DOHH2 (cell line): ENCODE results near the gene COL27A1.

ENCODE experiments used
- H3F3A ChIP-seq: fragments of 200-600 bp; sonication (generic), shearing (Covaris generic); 2 replicates; pipeline ENCODE4 v1.6.0; 2016; ENCODE audit warnings: antibody characterized with exemption, mild to moderate bottlenecking; ENCODE audit not compliant: control insufficient read depth, insufficient read depth
- H3K27ac ChIP-seq: fragments of 200-600 bp; sonication (generic); 2 replicates; pipeline ENCODE4 v1.5.1; 2014; ENCODE audit warnings: low read depth, mild to moderate bottlenecking, low read length, moderate library complexity
- H3K27me3 ChIP-seq: fragments of 200-600 bp; sonication (generic); 2 replicates; pipeline ENCODE4 v1.6.1; 2014; ENCODE audit warnings: mild to moderate bottlenecking, low read length, mixed read lengths; ENCODE audit not compliant: control insufficient read depth
- H3K36me3 ChIP-seq: fragments of 200-600 bp; sonication (generic); 2 replicates; pipeline ENCODE4 v1.6.1; 2014; ENCODE audit warnings: mild to moderate bottlenecking, low read length, moderate library complexity, mixed read lengths; ENCODE audit not compliant: control insufficient read depth
- H3K4me1 ChIP-seq: fragments of 200-600 bp; sonication (generic); 2 replicates; pipeline ENCODE4 v1.6.1; 2014; ENCODE audit warnings: mild to moderate bottlenecking, low read length, mixed read lengths; ENCODE audit not compliant: control insufficient read depth
- H3K4me2 ChIP-seq: fragments of 200-600 bp; sonication (generic); 2 replicates; pipeline ENCODE4 v1.6.0; 2014; ENCODE audit warnings: mild to moderate bottlenecking, low read length, moderate library complexity
- H3K4me3 ChIP-seq: fragments of 200-600 bp; sonication (generic); 2 replicates; pipeline ENCODE4 v1.5.1; 2014; ENCODE audit warnings: mild to moderate bottlenecking, low read length, mixed read lengths
- H3K79me2 ChIP-seq: fragments of 200-600 bp; sonication (generic); 2 replicates; pipeline ENCODE4 v1.6.1; 2014; ENCODE audit warnings: mild to moderate bottlenecking, low read length, mixed read lengths; ENCODE audit not compliant: control insufficient read depth
- H3K9me2 ChIP-seq: fragments of 200-600 bp; sonication (generic); replicated peaks from 2 replicates; pipeline ENCODE4 v1.6.1; 2014; ENCODE audit warnings: mild to moderate bottlenecking, low read length, mixed read lengths; ENCODE audit not compliant: control insufficient read depth
- H3K9me3 ChIP-seq: fragments of 200-600 bp; sonication (generic); 2 replicates; pipeline ENCODE4 v1.6.1; 2014; ENCODE audit warnings: antibody characterized with exemption, low read length, mixed read lengths; ENCODE audit not compliant: control insufficient read depth, insufficient read depth
- H4K20me1 ChIP-seq: fragments of 200-600 bp; sonication (generic); 2 replicates; pipeline ENCODE4 v1.6.0; 2014; ENCODE audit warnings: low read depth, mild to moderate bottlenecking, antibody characterized with exemption, low read length, moderate library complexity; ENCODE audit not compliant: control insufficient read depth, insufficient read depth
- CTCF ChIP-seq: fragments of 200-600 bp; sonication (generic); IDR thresholded peaks from one replicate; pipeline ENCODE4 v1.5.1; 2014; ENCODE audit warnings: antibody characterized with exemption, mild to moderate bottlenecking, low read depth, low read length; ENCODE audit not compliant: poor library complexity, severe bottlenecking
- EZH2phosphoT487 ChIP-seq: fragments of 200-600 bp; sonication (generic); IDR thresholded peaks from 2 replicates; pipeline ENCODE4 v1.6.1; 2017; ENCODE audit warnings: borderline replicate concordance, mild to moderate bottlenecking, antibody characterized with exemption, low read length, moderate library complexity, mixed read lengths

COL27A1 gene

GRCh38 chr9:114181607-114182409, 26.5 kb downstream of the COL27A1 start:
- Histone ChIP-seq H3K79me2 (no peaks in the 10 kb centered on the region), H3K4me2 (no peak overlapping the region), H3K4me3 (no peak overlapping the region), H4K20me1 (no peaks in the 10 kb centered on the region), H3F3A (no peaks in the 10 kb centered on the region), H3K9me3 (no peaks in the 10 kb centered on the region), H3K27ac (no peak overlapping the region), H3K4me1 (no peaks in the 10 kb centered on the region), H3K9me2 (no peaks in the 10 kb centered on the region), H3K27me3 (no peaks in the 10 kb centered on the region), H3K36me3 (no peaks in the 10 kb centered on the region)
- no peak for TF ChIP-seq EZH2phosphoT487

- TF ChIP-seq CTCF (no peak), EZH2phosphoT487 (no peak)
- no peak overlapping the region for H3K27ac ChIP-seq
- H3K4me2 ChIP-seq: no peak overlapping the region
- H3K36me3 ChIP-seq: no peaks in the 10 kb centered on the region
- H4K20me1 ChIP-seq: no peaks in the 10 kb centered on the region
- no peak overlapping the region for H3K4me3 ChIP-seq
- H3F3A ChIP-seq: no peaks in the 10 kb centered on the region
- no peaks in the 10 kb centered on the region for H3K27me3 ChIP-seq
- no peaks in the 10 kb centered on the region for H3K79me2 ChIP-seq
- H3K9me3 ChIP-seq: no peaks in the 10 kb centered on the region
- no peaks in the 10 kb centered on the region for H3K4me1 ChIP-seq
- no peaks in the 10 kb centered on the region for H3K9me2 ChIP-seq
These were observed 27.7 kb downstream of the COL27A1 start for GRCh38 chr9:114183006-114183405.

- Histone ChIP-seq H4K20me1 (no peaks in the 10 kb centered on the region), H3K4me1 (no peaks in the 10 kb centered on the region), H3K27ac (no peak overlapping the region), H3K79me2 (no peaks in the 10 kb centered on the region), H3K9me3 (no peaks in the 10 kb centered on the region), H3K36me3 (no peaks in the 10 kb centered on the region), H3K4me3 (no peak overlapping the region), H3K27me3 (no peaks in the 10 kb centered on the region), H3K9me2 (no peaks in the 10 kb centered on the region), H3K4me2 (no peak overlapping the region), H3F3A (no peaks in the 10 kb centered on the region)
- TF ChIP-seq EZH2phosphoT487: no peak
- no peak for TF ChIP-seq CTCF
These were observed 28.7 kb downstream of the COL27A1 start for GRCh38 chr9:114184071-114184470.

- Histone ChIP-seq H3K4me2 (no peak overlapping the region), H3K9me2 (no peaks in the 10 kb centered on the region), H3K27ac (no peak overlapping the region), H3K4me1 (no peaks in the 10 kb centered on the region), H3K4me3 (no peak overlapping the region), H3K36me3 (no peaks in the 10 kb centered on the region), H3K79me2 (no peaks in the 10 kb centered on the region), H3K9me3 (no peaks in the 10 kb centered on the region), H4K20me1 (no peaks in the 10 kb centered on the region), H3F3A (no peaks in the 10 kb centered on the region), H3K27me3 (no peaks in the 10 kb centered on the region)
- no peak for TF ChIP-seq CTCF
- no peak for TF ChIP-seq EZH2phosphoT487
These were observed 29.5 kb downstream of the COL27A1 start for GRCh38 chr9:114184866-114185265.
